ENCODE results near the gene PLA2G7.

- TF ChIP-seq CTCF (IDR thresholded peaks at IDR 0.05; ENCODE audit: control extremely low read depth in 1 of 3, insufficient read depth in 1 of 3, low read depth in 1 of 3, low read length in 3 of 3), result no peak
- no peak for TF ChIP-seq CBX5 (IDR thresholded peaks at IDR 0.05; ENCODE audit: low read depth, low read length)
- no peak for TF ChIP-seq SP2 (IDR thresholded peaks at IDR 0.05; ENCODE audit: low read length)
- no peak for TF ChIP-seq EZH2 (IDR thresholded peaks at IDR 0.05; ENCODE audit: low read depth, low read length, severe bottlenecking)
- TF ChIP-seq SRF (IDR thresholded peaks at IDR 0.05; ENCODE audit: low read depth, low read length), result no peak
- TF ChIP-seq EP300 (IDR thresholded peaks at IDR 0.05; ENCODE audit: borderline replicate concordance in 1 of 2, low read depth in 2 of 2, low read length in 2 of 2), result no peak
Measured at GRCh38 chr6:46719099-46719498, 16.1 kb downstream of the PLA2G7 start.

All from H1 (cell line).